ENCODE measurements around the gene CRACR2A.

The CRACR2A gene

DNA sequence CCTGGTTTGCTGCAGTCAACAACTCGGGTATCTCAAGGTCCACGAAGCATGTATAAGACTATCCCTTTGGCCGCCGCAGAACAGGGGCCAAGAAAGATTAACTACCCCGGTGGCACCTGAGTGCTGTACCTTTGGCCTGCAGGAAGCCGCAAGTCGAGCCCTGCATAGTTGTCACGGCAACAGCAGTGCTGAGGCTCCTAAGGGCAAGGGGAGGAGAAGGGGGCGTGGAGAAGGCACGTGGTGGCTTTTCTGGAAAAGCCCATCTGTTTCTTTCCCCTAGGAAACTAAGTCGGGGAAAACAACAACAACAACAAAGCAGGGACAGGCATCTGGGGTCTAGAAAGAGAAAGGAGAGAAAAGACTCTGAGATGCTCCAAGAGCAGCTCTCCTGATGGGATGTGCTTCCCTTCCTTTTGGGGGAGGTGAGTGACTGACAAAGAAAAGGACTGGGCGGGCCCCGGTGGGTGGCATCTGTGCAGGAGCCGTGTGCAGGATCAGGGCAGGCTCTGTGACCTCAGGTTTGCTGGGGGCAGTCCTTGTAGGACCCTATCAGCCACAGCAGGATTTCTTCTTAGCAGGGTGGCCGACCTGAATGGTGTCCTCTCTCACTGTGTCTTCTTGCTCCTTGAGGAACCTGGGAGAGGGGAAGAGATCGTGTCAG is 138.0 kb downstream of the CRACR2A start:
- DNase-seq, result no peak

DNA sequence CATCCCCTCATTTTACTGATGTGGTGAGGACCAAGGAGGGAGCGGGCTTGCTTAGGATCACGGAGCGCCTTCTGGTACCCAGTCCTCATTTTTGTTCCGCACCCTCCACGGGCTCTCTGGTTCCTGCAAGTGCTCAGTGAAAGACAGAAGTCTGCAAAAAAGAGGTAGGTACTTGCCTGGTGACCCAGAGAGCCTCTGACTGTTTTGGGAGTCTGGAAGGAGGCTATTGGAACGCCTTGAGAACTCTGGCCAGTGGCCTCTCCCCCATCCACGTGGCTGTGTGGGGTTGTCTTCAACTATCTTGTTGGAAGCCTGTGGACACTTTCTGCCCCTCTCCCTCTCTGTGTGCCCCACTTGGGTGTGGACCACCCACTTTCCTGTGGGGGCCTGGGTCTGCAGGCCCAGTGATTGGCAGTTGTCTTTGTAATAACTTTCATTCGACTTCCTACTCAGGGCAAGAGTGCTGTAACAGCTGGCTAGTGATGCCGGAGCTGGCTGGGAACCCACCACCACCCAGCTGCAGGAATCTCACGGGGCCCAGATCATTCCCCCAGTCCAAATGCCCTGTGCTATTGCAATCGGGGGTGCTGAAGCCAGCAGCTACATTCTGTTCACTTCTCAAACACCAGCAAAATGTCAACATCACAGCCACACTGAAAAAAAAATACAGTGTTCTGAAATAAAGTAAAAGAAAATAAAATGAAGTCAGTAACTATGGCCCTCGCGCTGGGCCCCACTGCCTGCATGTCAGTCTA is 139.1 kb downstream of the CRACR2A start:
- no peak for DNase-seq

GRCh38 chr12:3611860-3612703 is 140.8 kb downstream of the CRACR2A start:
- no peak for DNase-seq

DNA sequence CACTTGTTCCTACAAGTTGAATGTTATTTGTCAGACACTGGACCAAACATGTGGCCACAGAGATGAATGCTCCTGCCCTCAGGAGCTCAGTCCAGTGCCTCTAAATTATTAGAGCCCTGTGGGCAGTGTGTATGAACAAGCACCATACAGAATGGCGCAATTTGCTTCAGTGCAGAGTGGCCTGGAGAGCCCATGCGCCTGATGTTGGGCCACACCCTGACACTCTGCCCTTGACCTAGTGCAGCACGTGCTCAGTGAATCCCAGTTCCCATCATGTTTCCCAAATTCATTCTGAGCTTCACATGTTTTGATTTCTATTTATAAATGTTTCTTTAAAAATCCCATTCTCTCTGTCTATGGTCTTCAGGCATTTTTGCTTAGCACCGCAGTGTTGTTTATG is 145.1 kb downstream of the CRACR2A start:
- DNase-seq, result no peak

GRCh38 chr12:3607039-3607720 is 145.7 kb downstream of the CRACR2A start:
- no peak for DNase-seq

GRCh38 chr12:3606128-3606527 is 146.8 kb downstream of the CRACR2A start:
- DNase-seq, result no peak

GRCh38 chr12:3605692-3606091 is 147.2 kb downstream of the CRACR2A start:
- no peak for DNase-seq

DNA sequence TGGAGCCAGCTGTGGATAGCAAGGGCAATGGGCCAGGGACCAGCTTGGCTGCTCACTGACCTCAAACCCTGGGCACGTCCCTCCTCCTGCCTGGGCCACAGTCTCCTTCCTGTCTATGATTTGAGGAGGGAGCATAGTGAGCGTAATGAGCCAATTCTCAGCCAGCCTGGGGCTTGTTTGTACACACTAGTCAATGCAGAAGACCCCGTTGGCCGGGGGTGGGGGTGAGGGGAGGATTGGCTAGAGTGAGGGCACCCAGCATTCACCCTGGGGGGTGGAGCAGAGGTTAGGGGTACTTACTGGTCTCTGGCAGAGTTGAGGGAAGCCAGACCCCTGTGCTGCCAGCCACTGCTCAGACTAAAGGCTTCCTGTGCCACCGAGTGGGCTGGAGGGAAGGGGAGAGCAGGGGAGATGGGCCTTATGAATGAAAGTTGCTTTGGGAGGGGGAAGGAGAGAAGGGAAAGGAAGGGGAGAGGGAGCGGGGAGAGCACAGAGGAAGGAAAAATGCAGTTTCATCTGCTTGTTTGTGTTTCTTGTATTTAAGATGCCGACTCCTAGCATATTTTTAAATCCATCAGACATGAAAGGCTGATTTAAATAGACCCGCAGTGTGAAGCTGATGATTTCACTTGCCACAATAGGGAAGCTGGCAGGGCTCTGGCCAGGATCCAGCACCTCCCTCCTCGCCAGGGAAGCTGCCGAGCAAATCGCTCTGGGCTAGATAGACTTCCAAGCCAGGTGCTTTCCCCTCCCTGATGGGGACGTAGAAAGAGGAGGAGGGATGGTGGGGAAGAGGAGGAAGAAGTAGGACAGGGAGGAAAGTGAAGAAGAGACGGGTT is 147.9 kb downstream of the CRACR2A start:
- DNase-seq, result no peak

GRCh38 chr12:3604286-3604685 is 148.6 kb downstream of the CRACR2A start:
- DNase-seq, result no peak

GRCh38 chr12:3603576-3603975 is 149.3 kb downstream of the CRACR2A start:
- DNase-seq, result no peak

GRCh38 chr12:3602488-3602887 is 150.4 kb downstream of the CRACR2A start:
- no peak for DNase-seq

GRCh38 chr12:3601461-3602150 is 151.3 kb downstream of the CRACR2A start:
- no peak for DNase-seq

GRCh38 chr12:3600951-3601350 is 152.0 kb downstream of the CRACR2A start:
- DNase-seq, result no peak

GRCh38 chr12:3600039-3600720 is 152.7 kb downstream of the CRACR2A start:
- DNase-seq, result no peak

DNA sequence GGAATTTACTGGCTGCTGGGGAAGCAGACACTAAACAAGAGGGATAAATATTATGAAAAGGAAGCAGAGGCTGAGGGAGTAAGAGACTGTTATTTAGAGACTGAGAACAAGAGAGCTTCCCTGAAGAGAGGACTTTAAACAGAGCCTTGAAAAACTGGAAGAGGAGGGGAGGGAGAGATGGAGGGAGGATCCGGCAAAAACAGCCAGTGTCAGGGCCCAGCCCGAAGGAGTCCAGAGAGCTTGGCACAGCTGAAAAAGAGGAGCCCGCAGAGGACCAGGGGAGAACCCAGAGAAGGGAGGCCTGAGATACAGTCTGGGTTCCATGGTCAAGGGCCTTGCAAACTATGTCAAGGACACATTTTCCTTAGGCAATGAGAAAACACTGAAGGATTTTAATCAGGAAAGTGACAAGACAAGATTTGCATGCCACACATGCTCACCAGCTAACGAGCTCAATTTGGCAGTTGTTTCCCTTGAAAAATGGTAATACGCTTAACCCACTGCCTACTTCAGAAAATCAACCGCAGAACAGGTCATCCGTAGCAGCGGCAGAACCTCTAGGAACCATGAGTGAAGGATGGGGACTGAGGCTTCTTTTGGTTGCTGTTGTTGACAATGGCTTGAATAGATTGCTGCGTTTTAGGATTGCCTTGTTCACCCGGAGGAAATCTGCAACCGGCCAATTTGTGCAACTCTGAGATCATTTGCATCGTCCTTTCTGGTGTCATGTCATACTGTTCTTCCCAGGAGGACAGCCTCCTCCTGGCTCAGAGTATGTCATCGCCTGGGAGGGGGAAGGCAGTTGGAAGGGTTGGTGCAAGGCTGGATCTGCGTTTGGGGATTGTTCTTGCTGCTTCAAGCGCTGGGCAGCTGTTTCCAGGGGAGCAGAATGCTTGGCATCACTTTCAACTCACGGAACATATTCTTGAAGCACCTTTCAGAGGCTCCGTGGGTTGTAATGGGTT is 153.7 kb downstream of the CRACR2A start:
- DNase-seq, result no peak

GRCh38 chr12:3597526-3598210 is 155.2 kb downstream of the CRACR2A start:
- DNase-seq, result no peak

DNA sequence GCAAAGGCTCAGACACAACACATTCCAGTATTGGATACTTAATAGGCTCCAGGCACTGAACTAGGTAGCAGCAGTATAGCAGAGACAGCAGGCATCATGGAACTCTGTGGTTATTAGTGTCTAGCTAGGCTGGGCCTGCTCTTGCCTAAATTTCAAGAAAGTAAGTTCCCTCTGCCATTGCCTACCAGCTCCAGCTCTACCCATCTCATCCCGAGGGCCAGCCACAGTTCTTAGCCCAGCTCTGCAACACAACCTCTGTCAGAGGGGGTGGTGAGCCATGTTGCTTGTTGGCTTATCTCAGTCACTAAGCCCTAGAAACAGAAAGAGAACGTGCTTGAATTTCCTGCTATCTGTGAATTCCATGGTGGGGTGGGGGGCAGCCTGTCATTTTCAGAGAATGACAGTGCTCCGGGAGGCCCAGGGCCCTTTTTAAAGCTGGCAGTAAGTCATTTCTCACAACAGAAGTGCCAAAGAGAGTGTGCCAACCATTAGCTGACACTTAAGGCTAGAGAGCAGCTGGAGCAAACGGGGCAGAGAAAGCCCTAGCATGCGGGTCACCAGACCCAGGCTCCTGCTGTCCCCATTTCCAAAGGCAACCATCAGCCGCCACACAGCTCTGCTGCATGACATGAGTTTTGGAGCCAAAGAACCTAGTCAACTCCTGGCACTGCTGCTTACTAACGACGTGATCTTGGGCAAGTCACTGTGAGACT is 156.1 kb downstream of the CRACR2A start:
- DNase-seq, result no peak

DNA sequence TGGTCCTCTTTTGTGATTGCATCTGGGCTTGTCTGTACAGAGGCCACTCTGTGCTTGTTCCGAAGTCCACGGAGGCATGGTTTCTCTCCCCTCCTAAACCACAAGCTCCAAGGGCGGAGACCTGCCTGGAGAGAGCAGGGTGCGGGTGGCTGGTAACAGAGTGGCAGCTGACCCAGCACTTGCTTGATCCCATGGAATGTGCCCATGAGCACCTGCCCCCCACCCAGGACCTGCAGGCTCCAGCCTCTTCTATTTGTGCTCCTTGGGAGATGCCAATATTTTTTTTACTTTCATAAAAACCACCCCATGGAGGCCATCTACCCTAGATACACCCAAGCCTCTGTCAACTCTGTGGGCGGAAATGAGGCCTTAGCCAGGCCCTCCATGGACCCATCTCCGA is 157.2 kb downstream of the CRACR2A start:
- DNase-seq, result no peak
